Mucosa of descending colon (tissue), 3 donors: ENCODE data around the gene HPGD. TPM values are rescaled to one million over a fixed set of nuclear protein-coding genes. Genes with fewer than 3 reads are reported as not detected.

Experiments used
- ATAC-seq: fragments of 200-7000 bp; cut with Tn5 transposase; one replicate; pipeline ENCODE4 v1.9.1; 2020; ENCODE audit warnings: mild to moderate bottlenecking, moderate library complexity
- DNase-seq, 3 donors: peaks; one replicate each; pipeline ENCODE4 v3.0.0-alpha.2; 2020
- H3K36me3 ChIP-seq: fragments of 200-600 bp; one replicate; pipeline ENCODE4 v1.8.0; 2021; ENCODE audit warnings: low read depth, mild to moderate bottlenecking
- H3K4me1 ChIP-seq: fragments of 200-600 bp; one replicate; pipeline ENCODE4 v1.8.0; 2021; ENCODE audit warnings: low read depth, mild to moderate bottlenecking
- H3K4me3 ChIP-seq: fragments of 200-600 bp; one replicate; pipeline ENCODE4 v1.8.0; 2021; ENCODE audit warnings: mild to moderate bottlenecking
- H3K9me3 ChIP-seq: fragments of 200-600 bp; one replicate; pipeline ENCODE4 v1.8.0; 2021; ENCODE audit warnings: mild to moderate bottlenecking
- intact Hi-C, 2 donors: fragments of 100-400 bp; cut with DNase I in 1 of 2; cut with micrococcal nuclease in 1 of 2; formaldehyde crosslinking; loops; one replicate each; pipeline versions ENCODE4 v1.11.0 to v1.11.1; 2022; cut with DNase I, micrococcal nuclease
- total RNA-seq, 3 donors: library from RNA; stranded (reverse); fragmentation: NEBNext Ultra II Directional in 2 of 3; extraction: Animal tissue kit (Norgen Biotek cat#: 25700) in 2 of 3; gene quantifications; one replicate each; pipeline versions ENCODE4 v1.2.1 to v1.2.4, GENCODE V29; 2021 to 2023
- TF ChIP-seq, protein P1 (sequence below): fragments of 200-600 bp; IDR thresholded peaks from one replicate; pipeline ENCODE4 v1.8.0; 2022; ENCODE audit warnings: antibody characterized with exemption, mild to moderate bottlenecking
- donor health status: DM: no; HTN: no; CAD: no; lungs with moderate emphysema.
- donor health status: DM: no; HTN: no; CAD: no.
- donor health status: DM: no; HTN: yes; CAD: no.

HPGD gene
- total RNA-seq, 3 donors from 2014 or later, result 177 to 256 (median 237) TPM

DNA sequence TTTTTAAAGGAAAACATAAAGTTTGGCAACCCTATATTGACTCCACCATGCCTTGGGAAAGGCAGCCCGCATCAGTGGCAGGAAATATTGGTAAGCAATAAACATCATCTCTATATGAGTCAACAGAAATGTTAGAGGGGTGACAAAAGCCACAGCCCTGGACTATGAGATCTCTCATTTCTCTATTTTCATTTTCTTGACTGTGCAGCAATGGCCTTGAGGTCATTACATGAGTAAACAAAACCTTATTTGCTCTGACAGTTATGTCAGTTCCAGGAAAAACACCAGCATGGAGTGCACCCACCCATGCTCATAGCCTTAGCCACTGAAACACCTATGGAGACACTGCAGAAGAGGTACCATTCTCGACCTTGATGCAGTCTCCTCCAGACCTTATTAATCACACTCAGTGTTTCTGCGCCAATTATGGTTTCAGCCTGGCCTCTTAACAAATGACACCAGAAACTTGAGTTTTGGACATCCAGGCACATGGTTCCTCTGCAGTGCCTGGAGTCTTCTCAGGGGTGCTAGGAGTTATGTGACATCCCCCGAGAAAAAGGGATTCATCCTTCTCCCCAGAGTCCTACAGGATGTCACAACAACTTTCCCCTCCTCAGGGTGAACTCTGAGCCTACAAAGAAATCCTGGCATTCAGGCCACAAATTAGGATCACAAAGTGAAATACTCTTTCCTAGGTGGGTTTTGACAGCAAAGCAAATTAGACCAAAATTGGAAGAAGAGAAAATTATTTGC is 16.0 kb upstream of the HPGD start:
- no peak for DNase-seq
- H3K36me3 ChIP-seq, result no peaks in the 10 kb centered on the region
- no peak overlapping the region for H3K4me3 ChIP-seq
- TF ChIP-seq, protein P1, sequence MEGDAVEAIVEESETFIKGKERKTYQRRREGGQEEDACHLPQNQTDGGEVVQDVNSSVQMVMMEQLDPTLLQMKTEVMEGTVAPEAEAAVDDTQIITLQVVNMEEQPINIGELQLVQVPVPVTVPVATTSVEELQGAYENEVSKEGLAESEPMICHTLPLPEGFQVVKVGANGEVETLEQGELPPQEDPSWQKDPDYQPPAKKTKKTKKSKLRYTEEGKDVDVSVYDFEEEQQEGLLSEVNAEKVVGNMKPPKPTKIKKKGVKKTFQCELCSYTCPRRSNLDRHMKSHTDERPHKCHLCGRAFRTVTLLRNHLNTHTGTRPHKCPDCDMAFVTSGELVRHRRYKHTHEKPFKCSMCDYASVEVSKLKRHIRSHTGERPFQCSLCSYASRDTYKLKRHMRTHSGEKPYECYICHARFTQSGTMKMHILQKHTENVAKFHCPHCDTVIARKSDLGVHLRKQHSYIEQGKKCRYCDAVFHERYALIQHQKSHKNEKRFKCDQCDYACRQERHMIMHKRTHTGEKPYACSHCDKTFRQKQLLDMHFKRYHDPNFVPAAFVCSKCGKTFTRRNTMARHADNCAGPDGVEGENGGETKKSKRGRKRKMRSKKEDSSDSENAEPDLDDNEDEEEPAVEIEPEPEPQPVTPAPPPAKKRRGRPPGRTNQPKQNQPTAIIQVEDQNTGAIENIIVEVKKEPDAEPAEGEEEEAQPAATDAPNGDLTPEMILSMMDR, result no peak
- intact Hi-C loops, result no loop called here
- H3K4me1 ChIP-seq, result no peaks in the 10 kb centered on the region
- no peaks in the 10 kb centered on the region for H3K9me3 ChIP-seq
- peak; percentile 73 for ATAC-seq

DNA sequence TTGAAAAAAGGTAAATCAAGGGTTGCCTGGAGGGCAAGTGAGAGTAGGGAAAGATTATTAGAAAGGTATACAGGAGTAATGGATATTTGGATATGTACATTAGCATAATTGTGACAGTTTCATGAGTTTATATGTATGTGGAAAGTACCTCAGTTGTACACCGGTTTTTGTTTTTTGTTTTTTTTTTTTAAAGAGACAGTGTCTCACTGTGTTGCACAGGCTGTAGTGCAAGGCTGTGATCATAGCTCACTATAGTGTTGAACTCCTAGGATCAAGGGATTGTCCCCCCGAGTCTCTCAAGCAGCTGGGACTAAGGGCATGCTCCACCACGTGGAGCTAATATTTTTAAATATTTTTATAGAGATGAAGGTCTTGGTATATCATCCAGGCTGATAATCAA is 15.3 kb upstream of the HPGD start:
- no peak for DNase-seq
- TF ChIP-seq, protein P1, result no peak
- no peaks in the 10 kb centered on the region for H3K9me3 ChIP-seq
- H3K36me3 ChIP-seq, result no peaks in the 10 kb centered on the region
- no peak overlapping the region for H3K4me3 ChIP-seq
- intact Hi-C loops, result no loop called here
- H3K4me1 ChIP-seq, result no peaks in the 10 kb centered on the region
- no peak for ATAC-seq

DNA sequence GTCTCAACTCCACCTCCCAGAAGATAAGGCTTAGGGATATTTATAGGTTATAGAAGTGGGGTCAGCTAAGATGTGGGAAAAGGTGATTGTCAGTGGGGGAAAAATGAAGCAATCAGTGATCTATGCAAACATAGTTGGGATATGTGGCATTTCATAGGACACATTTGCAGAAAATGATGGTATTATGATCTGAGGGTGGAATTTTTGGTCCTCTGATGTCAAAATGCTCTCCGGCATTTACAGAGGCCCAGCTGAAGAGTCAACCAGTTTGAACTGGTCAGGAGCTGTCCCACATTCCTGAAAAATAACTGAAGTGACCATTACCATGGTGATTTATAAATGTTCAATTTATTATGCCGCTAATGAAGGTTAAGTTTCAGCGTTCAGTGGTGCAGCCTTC is 12.2 kb upstream of the HPGD start:
- H3K9me3 ChIP-seq, result no peaks in the 10 kb centered on the region
- no peaks in the 10 kb centered on the region for H3K36me3 ChIP-seq
- no peak for DNase-seq
- intact Hi-C loops, result no loop called here
- no peaks in the 10 kb centered on the region for H3K4me1 ChIP-seq
- no peak for ATAC-seq
- TF ChIP-seq, protein P1, result no peak
- H3K4me3 ChIP-seq, result no peak overlapping the region

DNA sequence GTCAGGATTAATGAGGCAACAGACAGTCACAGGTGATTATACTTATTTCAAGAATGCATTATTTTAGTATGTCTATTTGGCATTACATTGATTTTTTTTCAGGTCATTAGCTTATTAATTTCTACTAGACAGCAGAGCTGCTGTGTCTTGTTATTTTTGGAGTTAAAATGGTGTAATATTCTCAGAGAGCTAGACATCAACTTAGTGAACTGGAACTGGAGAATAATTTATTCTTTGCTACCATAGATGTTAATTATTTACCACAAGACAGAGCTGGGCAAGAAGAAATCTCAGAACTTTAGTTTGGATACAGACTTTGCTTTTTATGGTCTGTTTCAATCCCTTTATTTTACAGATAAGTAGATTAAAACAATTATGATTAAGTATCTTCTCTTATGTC is 10.2 kb upstream of the HPGD start:
- Histone ChIP-seq H3K4me3 (no peak overlapping the region), H3K9me3 (no peaks in the 10 kb centered on the region), H3K4me1 (no peaks in the 10 kb centered on the region), H3K36me3 (no peaks in the 10 kb centered on the region)
- DNase-seq, result no peak
- no peak for ATAC-seq
- TF ChIP-seq, protein P1, result no peak
- intact Hi-C loops, result no loop called here

DNA sequence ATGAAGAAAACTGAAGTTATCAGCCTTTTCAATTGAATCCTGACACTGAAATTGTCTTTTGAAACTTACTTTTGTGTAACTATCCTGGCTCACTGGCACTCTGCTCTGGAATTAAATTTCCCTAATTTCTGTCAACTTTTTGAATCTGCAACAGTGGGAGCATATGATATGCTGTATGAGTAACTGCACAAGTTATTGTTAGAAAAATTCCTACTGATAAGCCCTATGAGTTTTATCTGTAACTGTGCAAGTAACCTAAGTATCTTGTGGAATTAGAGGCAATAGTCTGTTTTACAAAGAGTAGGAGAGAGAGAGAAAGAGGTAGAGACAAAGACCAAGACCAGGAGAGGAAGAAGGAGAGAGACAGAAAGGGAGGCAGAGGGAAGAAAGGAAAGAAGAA is 9.2 kb upstream of the HPGD start:
- DNase-seq (no peak), ATAC-seq (no peak)
- TF ChIP-seq, protein P1, result no peak

More for the DNA sequence above, 9.2 kb upstream of the HPGD start:
- H3K9me3 ChIP-seq, result no peaks in the 10 kb centered on the region
- no peaks in the 10 kb centered on the region for H3K4me1 ChIP-seq
- intact Hi-C loops, result no loop called here
- H3K36me3 ChIP-seq, result no peaks in the 10 kb centered on the region
- no peak overlapping the region for H3K4me3 ChIP-seq
